Stimulated activated CD8-positive, alpha-beta memory T cell treated with anti-CD3 and anti-CD28 coated beads, Interleukin-12 subunit alpha, Interleukin-12 subunit beta, amount 100 ng/mL, for 1 hour (primary cell): ENCODE data around the gene ERMARD.

Source experiments
- DNase-seq: peaks from one replicate; pipeline ENCODE4 v3.0.0-alpha.2; 2020; ENCODE audit warnings: low read depth

ERMARD gene

DNA sequence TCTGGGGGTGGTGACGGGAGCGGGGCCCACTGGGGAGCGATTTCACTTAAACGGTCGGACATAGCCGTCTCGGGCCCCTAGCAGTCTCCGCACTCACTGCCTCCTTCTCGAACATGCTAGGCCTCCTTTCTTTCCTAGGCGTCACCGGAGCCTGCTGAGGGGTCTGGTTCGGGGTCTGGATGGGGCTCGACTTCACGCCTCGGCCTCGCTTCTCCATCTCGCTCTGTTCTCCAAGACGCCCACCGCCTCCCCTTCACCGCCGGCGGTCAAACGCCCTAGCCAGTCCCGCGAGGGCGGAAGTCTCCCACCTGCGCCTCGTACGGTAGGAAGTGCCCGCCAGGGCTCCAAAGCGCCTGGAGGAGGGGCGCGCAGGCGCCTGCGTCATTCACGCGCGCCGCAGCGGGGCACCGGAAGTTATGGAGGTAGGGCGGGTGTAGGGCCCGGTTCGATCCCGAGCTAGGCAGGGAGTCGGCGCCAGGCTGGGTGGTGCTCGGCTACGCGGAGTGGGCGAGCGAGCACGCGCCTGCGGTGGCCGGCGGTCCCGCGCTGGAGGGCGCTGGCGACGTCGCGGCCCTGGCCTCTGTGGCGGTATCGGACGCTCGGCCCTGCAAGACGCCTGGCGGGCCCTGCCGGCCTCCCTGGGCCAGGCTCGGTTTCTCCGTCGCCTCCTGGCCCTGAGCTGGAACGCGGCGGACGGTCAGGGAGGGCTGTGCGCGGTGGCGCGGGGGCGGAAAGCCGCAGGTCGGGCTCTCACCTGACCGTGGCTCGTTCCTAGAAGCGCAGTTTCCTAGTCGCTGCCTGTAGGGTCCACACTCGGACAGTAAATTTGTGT is at the start of gene ERMARD, which contains the start of gene DYNLT2:
TSS of gene ERMARD (plus strand) at position 381 of the 832 bp plus-strand sequence. CDS start at position 417, 36 bp downstream.
TSS of gene DYNLT2 (minus strand) at position 331 of the 832 bp plus-strand sequence. CDS start at position 217, 114 bp downstream.
- DNase-seq = peak; percentile 85

DNA sequence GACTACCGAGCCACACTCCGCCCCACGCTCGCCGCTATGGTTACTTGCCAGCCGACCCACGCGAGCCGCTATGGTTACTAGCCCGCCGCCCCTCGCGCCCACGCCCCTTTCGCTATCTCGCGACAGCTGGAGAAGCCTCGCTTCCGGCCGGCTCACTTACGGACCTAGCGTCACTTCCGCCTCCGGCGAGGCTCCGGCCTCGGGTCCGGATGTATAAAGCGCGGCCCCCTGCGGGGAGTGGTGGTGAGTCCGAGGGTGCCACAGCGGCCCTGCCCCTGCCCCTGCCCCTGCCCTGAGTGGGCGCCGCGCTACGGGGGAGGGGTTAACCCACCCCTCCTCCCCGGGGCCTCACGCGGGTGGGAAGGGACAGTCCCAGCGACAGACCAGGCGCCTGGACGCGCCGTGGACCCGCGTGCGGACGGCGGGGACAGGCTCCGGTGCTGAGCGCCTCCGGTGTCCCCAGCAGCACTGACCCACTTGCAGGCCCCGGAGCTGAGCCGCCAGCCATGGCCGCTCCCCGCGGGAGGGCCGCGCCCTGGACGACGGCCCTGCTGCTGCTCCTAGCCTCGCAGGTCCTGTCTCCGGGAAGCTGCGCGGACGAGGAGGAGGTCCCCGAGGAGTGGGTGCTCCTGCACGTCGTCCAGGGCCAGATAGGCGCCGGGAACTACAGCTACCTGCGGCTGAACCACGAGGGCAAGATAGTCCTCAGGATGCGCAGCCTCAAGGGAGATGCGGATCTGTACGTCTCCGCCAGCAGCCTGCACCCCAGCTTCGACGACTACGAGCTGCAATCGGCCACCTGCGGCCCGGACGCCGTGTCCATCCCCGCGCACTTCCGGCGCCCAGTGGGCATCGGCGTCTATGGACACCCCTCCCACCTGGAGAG is 49.2 kb upstream of the ERMARD start, which contains the start of the genes C6orf120 and WDR27:
TSS of gene C6orf120 (plus strand) at position 173 of the 886 bp plus-strand sequence. CDS start at position 507, 334 bp downstream.
TSS of gene WDR27 (minus strand) at position 76 of the 886 bp plus-strand sequence. CDS start 13,024 bp downstream, outside the sequence.
- peak; percentile 96 for DNase-seq

DNA sequence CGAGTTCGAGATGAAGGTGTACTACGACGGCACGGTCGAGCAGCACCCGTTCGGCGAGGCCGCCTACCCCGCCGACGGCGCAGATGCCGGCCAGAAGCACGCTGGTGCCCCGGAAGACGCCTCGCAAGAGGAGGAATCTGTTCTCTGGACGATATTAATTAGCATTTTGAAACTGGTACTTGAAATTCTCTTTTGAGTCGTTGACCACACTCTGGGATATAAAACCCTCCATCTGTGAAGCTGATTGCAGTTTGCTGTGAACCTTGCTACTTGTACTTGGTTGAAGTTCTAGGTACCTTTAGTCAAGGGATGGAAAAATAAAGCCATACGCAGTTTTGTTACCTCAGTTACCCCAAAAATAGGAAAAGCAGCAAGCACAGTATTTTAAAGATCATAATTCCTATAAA is 48.6 kb upstream of the ERMARD start:
- no peak for DNase-seq

DNA sequence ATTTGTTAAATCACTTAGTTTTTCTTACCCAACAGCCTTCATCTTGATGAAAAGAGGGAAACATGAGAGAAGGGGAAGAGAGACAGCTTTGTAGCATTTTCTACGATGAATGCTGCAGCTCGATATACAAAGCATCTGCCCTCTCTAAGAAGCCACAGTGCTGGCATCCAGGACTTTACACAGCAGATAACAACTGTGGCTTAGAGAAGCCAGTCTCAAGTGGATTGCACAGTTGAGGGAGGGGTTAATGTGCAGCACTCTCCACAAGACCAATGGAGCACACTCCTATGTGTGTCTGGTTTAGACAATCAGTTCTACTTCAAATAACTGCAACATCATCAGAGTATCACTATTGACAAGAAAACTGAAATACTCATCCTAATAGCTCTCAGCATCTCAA is 43.6 kb upstream of the ERMARD start:
- DNase-seq = no peak

DNA sequence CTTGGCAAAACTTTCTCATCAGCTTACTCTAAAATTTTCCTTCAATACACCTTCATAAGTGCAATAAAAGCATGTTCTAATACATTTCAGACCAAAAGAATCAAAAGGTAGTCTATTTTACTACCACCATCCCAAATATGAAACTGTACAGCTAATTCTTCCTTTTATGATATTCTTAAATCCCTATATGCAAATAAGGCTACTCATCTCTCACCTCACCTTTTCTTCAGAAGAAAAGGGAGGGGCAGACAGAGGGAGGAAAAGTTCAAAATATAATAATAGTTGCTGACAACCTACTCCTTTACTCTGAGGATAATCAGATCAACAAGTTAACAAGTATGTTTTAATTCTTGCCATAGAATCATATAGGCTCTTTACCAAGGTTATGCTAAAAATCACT is 42.1 kb upstream of the ERMARD start:
- DNase-seq = no peak

DNA sequence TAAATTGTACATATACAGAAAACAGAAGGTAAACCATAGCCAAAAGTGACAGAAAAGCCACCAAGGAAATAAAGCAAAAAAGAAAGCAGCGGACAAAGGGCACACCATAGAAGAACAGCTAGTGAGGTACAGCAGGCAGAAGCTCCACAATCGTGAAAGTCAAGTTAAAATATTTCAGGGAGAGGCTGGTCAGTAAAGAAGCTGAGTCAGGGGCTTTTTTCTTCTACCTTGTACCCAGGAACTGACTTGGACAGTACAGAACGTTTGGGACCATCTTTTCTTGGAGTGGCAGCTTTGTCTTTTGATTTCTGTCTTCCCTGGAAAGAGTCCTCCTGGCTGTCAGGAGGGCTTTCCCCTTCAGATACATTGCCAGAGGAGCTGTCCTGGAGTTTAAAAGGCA is 41.4 kb upstream of the ERMARD start:
- DNase-seq = no peak

DNA sequence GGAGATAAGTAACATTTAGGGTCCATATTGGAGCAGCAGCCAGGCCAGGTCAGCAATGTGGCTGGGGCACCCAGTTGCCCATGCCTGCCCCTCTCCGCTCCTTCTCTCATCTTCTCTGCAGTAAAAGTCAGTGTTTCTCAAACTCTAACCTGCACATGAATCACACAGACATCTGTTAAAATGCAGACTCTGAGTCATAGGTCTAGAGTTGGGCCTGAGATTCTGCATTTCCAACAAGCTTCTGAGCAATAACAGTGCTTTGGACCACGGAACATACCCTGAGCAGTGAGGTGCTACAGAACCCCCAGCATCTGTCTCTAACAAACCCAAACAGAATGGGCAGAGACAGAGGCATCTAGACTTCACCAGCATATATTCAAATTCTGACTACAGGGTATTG is 37.2 kb upstream of the ERMARD start:
- DNase-seq = no peak

DNA sequence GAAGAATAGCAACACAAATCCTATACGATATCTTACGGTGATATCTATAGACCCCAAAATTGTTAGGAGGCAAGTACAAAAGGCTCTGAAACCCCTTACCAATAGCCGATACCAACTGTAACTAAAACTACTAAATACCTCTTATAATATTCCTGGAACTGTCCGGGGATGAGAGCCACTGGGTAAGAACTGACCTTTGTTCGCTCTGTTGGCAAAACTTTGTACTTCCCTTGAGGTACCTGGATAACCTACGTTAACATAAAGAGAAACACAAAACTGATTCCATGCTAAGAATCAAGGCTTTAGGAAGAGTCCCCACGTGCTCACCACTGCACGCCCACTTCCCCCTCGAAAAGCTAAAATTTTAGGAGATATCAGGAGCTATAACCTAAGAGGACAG is 36.8 kb upstream of the ERMARD start:
- DNase-seq = no peak

DNA sequence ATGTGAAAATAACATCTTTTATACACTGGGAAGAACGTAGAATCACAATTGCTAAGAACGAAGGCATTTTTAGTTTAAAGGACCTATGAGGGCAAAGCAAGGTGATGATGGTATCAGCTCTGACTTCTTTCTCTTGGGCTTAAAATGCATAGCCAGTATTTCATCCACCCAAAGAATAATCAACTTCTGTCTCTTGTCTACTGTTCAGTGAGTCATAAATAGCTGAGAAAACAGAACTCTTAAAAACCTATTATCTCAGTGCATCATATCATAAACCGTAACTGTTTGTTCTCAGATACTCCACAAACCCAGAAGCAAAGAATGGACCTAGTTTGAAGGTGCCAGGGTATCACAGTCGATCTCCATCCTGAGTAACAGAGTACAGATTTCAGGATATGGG is 32.3 kb upstream of the ERMARD start:
- DNase-seq = no peak

DNA sequence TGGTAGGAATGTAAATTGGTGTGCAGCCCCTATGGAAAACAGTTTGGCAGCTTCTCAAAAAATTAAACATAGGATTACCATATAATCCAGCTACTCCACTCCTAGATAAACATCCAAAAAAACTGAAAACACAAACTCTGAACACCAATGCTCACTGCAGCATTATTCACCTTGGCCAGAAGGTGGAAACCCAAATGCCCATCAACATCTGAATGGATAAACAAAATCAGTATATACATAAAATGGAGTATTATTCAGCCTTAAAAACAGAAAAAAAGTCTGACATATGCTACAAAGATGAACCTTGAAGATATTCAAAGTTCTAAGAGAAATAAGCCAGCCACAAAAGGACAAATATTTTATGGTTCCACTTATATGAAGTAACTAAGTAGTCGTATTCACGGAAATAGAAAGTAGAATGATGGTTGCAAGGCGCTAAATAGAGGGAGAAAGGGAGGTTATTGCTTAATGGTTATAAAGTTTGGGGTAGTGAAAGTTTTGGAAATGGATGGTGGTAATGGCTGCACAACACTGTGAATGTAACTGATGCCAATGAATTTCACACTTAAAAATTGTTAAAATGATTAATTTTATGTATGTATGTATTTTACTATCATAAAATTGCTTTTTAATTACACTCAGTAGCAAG is 31.1 kb upstream of the ERMARD start:
- DNase-seq = no peak

DNA sequence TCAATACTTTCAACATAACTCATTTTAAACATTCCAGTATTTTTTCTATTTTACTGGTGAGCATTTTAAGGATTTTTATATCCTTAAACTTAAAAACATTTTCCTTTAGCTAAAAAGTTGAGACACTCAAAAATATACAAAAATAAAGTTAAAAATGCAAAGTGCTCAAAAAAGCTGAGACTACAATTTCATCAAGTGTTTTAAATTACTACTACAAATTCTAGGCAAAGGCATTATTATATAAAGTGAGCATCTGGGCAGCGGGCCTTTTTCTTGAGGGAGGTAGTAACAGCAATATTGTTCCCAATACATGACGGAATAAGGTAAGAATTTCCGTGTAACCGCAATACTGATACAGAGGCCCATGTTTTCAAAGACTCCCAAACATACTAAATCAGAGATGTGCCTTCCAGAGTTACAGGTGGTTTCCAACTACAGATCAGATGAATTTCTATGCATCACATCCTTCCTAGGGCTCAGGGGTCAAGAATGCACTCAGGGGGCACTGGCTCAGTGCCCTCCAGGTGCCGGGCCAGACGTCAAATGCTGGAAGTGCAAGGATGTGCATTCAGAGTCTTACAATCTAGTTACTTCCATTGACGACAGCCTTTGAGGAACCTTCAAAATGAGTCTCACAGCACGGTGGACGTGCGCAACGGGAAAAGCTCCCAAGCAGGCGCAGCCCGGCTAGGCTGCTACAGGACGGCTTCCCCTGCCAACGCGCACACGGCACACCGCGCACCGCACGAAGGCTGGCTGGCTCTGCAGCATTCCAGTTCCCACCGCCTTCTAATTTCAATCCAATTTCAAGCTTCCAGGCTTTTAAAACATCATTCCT is 28.8 kb upstream of the ERMARD start:
- no peak for DNase-seq

DNA sequence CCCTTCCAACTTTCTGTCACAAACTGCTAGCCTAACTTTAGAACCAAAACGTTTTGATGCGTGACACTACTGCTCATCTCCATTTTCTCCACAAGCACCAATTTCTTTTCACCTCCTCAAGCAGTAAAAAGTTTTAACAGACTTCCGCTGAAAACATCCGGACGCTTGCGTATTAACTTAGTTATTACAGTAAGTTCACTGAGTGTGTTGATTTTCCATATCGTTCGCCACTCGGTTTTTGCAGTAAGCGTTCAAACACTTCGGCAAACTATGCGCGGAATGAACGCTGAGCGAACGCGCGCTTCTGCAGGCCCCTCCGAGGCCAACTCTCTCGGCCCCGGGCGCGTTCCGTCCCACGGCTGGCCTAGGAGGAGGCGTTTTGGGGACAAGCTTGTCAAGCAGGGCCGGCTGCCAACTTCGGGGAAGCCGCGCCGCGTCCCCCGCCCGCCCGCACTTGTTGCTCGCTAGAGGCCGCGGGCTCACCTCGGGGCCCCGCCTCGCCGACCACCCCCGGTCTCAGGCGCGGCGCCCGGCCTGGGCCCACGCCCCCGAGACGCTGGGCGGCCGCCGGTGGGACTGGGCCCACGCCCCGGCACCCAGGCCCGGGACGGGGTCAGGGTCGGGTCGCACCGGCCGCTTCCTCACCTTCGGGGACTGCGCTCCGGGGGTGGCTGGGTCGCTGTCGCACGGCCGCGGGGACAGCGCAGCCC is 28.1 kb upstream of the ERMARD start:
- peak; percentile 39 for DNase-seq

DNA sequence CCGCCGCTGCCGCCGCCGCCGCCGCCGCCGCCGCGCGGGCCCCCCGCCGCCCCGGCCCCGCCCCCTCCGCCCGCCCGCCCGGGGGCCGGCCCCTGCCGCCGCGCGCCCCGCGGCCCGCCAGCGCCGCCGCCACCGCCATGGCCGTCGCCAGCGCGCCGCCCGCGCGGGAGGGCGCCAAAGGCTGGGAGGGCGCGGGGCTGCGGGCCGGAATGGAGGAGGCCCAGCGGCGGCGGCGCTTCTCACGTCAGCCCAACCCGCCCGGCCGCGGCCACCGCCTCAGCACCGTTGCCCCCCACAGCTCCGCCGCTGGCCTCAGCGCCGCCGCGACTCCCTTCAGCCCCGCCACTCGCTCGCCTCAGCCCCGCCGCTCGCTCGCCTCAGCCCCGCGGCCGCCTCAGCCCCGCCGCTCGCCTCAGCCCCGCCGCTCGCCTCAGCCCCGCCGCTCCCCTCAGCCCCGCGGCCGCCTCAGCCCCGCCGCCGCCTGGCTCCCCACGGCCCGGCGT is 27.4 kb upstream of the ERMARD start:
- peak; percentile 5 for DNase-seq

DNA sequence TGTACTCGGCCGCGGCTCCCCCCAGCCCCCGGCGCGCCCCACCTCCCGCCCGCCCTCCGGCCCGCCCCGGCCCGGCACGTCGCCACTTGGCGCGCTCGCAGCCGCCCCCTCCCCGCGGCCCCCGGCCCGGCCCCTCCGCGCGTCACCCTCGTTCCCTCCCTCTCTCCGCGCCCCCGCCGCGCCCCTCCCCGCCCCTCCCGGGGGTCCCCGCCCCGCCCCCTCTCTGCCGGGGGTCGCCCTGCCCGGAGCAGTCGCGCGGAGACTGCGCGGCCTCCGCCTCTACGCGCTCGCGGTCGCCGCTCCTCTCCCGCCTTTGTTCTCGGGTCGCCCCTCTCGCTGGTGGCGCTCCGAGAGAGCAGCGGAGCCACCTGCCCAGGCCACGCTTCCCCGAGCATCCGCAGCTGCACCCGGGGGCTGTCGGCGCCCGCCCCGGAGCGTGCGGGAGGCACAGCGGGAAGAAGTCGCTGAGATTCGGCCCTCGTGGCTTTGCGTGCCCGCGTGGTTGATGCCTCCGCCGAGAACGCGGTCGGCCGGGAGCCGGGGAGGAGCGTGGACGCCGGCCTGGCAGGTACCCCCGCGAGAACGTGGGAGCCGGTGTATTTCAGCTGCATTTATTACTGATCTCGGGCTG is 26.8 kb upstream of the ERMARD start, which contains the start of gene PHF10:
TSS of gene PHF10 (minus strand) at position 7 of the 631 bp plus-strand sequence. CDS start 569 bp downstream, outside the sequence.
- peak; percentile 39 for DNase-seq

DNA sequence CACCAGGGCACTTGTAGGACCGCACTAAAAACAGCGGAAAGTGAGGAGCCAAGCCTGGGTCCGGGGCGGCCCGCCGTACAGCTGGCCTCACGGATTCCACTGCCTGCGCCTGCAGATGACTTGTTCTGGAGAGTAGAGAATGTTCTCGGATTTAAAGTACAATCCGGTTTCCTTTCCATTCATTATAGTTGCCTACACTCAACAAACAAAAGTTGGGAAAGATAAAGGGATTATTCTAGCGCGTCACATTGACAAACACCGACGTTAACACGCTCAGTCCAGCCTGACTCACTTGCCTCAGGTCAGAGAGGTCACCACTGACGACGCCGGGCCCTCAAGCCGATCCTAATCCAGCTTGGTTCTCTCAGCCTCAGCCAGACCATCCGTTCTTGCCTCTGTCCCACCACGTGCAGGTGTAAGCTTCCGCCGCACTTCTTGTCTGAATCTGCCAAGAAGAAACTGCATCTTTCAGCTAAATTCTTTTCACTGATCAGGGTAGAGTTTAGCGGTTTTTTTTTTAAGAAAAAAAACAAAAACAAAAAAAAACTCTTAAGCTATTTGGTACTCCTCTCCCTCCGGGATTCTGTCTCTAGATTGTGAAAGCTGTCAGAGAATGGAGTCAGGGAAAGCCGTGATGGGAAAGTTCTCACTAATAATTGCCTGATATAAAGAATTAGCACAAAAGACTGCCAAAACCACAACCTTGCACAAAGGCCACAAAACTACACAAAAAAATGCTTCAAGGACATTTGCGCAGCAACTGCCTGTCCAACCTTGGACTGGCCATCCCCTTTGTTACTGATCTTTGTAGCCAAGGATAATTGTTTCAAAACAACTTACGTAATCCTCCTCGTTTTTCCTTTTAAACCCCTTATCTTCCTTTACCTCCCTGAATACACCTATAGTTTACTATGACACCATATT is 26.0 kb upstream of the ERMARD start:
- no peak for DNase-seq

DNA sequence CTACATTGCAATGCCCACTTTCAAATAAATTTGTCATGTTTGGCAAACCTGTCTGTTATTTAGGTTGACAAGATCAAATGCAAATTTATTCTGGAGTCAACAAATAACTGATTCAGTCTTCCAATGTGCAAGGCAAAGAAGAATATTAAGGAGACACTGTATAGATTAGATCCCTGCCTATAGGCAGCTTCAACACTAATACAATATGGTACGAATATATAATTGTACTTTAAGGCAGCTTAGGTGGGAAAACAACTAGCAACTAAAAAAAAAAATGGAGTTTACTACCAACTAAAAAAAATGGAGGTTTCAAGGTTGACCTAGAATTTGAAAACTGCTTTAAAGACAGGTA is 25.4 kb upstream of the ERMARD start:
- no peak for DNase-seq

DNA sequence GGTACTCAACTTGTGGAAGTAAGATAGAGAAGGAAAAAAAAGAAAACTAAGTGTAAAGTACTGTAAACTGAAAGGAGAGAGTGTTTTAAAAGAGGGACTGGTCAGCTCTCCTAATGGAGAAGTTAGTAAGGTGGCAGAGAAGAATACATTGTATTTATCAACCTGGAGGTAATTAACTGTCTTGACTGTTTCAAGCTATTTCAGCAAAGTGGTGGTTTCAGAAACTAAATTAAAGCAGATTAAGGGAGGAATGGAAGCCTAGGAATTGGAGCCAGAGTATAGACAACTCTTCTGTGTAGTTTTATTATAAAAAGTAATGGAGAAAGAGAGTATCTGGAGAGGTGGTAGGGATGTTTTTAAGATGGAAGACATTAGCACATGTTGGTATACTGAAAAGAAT is 24.5 kb upstream of the ERMARD start:
- DNase-seq = no peak

DNA sequence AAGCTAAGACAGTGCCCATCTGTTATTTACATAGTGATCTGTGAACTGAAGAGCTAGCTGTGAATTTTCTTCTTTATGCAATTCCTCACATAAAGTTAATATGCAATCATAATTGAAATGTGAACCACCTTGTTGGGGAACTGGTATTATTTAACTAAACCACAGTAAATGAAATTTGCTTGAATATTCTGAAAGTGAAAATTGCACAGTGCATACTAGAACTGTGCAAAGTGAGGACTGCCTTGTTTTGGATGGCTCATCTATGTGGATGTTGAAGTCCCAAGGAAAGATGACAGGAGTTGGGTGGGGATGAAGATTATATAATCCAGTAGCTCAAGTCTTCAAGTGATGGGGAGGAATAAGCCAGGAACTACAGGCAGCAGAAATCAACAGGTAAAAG is 21.5 kb upstream of the ERMARD start:
- no peak for DNase-seq
